PC-9 (cell line): ENCODE results near the gene RAB3GAP2. TPM values are rescaled to one million over a fixed set of nuclear protein-coding genes. Genes with fewer than 3 reads are reported as not detected.
"Not testable (repeated sequence)": the region's sequence is repeated elsewhere in the genome, so short reads cannot be mapped to it uniquely, and the experiment has no call there.

Experiments used
- BruUV-seq: library from RNA; stranded (reverse); fragments of 400-500 nt; replicated peaks from 2 replicates; lab custom pipeline; 2021; lab: Mats Ljungman, UMichigan
- CTCF ChIA-PET: fragments of 300-600 bp; sonication (Branson Sonifier 250); formaldehyde crosslinking; loops from one replicate; lab custom pipeline; 2022; ENCODE audit warnings: antibody characterized with exemption; lab: Charles Lee
- POLR2A ChIA-PET: fragments of 300-600 bp; sonication (Branson Sonifier 250); formaldehyde crosslinking; loops from one replicate; lab custom pipeline; 2022; ENCODE audit warnings: antibody characterized with exemption; ENCODE audit not compliant: unreplicated experiment; lab: Charles Lee
- DNase-seq, 2 experiments: peaks; one replicate each; pipeline versions ENCODE4 v3.0.0 to v3.0.0-alpha.2; 2015 to 2022; ENCODE audit warnings: mixed read lengths in 1 of 2
- H2AFZ ChIP-seq: fragments of 200-600 bp; sonication (generic); 2 replicates; pipeline ENCODE4 v1.8.1; 2017; ENCODE audit warnings: antibody characterized with exemption
- H3F3A ChIP-seq: fragments of 200-600 bp; sonication (generic); 2 replicates; pipeline ENCODE4 v1.8.1; 2017; ENCODE audit warnings: antibody characterized with exemption, mild to moderate bottlenecking, low read depth; ENCODE audit not compliant: insufficient read depth
- H3K27ac ChIP-seq: fragments of 200-600 bp; sonication (generic); 2 replicates; pipeline ENCODE4 v1.6.1; 2016; ENCODE audit warnings: mixed run types
- H3K27me3 ChIP-seq: fragments of 200-600 bp; sonication (generic); 2 replicates; pipeline ENCODE4 v1.6.1; 2016; ENCODE audit warnings: low read depth, mixed run types; ENCODE audit not compliant: insufficient read depth
- H3K36me3 ChIP-seq: fragments of 200-600 bp; sonication (generic); 2 replicates; pipeline ENCODE4 v1.6.1; 2016; ENCODE audit warnings: low read depth, mixed run types
- H3K4me1 ChIP-seq: fragments of 200-600 bp; sonication (generic); replicated peaks from 2 replicates; pipeline ENCODE4 v1.6.1; 2016; ENCODE audit warnings: mixed run types; ENCODE audit not compliant: insufficient read depth
- H3K4me2 ChIP-seq: fragments of 200-600 bp; sonication (generic); 2 replicates; pipeline ENCODE4 v1.6.1; 2017; ENCODE audit warnings: mixed run types
- H3K4me3 ChIP-seq: fragments of 200-600 bp; sonication (generic); 2 replicates; pipeline ENCODE4 v1.6.1; 2016; ENCODE audit warnings: mixed run types
- H3K79me2 ChIP-seq: fragments of 200-600 bp; sonication (generic); 2 replicates; pipeline ENCODE4 v1.6.1; 2017; ENCODE audit warnings: low read depth, mixed run types
- H3K9me2 ChIP-seq: fragments of 200-600 bp; sonication (generic); 2 replicates; pipeline ENCODE4 v1.8.1; 2017; ENCODE audit warnings: mild to moderate bottlenecking; ENCODE audit not compliant: insufficient read depth
- H3K9me3 ChIP-seq: fragments of 200-600 bp; sonication (generic); 2 replicates; pipeline ENCODE4 v1.8.1; 2016; ENCODE audit warnings: low read depth; ENCODE audit not compliant: insufficient read depth
- H4K20me1 ChIP-seq: fragments of 200-600 bp; sonication (generic); 2 replicates; pipeline ENCODE4 v1.8.1; 2017; ENCODE audit not compliant: insufficient read depth
- CTCF ChIP-seq: fragments of 200-600 bp; sonication (generic); conservative IDR thresholded peaks from 2 replicates; pipeline ENCODE4 v1.6.1; 2017; ENCODE audit warnings: mixed run types, antibody characterized with exemption, mild to moderate bottlenecking, moderate library complexity
- EZH2 ChIP-seq: fragments of 200-600 bp; sonication (generic); IDR thresholded peaks from 2 replicates; pipeline ENCODE4 v1.8.0; 2017; ENCODE audit warnings: antibody characterized with exemption, low read depth
- intact Hi-C: fragments of 100-400 bp; cut with micrococcal nuclease; formaldehyde crosslinking; loops from one replicate; pipeline ENCODE4 v1.10.0; 2022; ENCODE audit not compliant: unreplicated experiment
- total RNA-seq: library from RNA; stranded (reverse); gene quantifications from 2 replicates; pipeline ENCODE4 v1.2.3, GENCODE V29; 2021

RAB3GAP2 gene
- total RNA-seq, 1 experiment from 2014 or later, result 51.0 TPM

GRCh38 chr1:220255204-220255603 lies 17.0 kb downstream of the RAB3GAP2 start:
- H3K27me3 ChIP-seq, result no peaks in the 10 kb centered on the region
- no peaks in the 10 kb centered on the region for H3F3A ChIP-seq
- no peak overlapping the region for H3K4me3 ChIP-seq
- ChIA-PET CTCF (no interaction called here), POLR2A (no interaction called here)
- H2AFZ ChIP-seq, result no peak overlapping the region
- TF ChIP-seq EZH2 (no peak), CTCF (no peak)
- peaks cover 33% of the 10 kb centered on the region for H3K36me3 ChIP-seq
- H3K4me2 ChIP-seq, result no peak overlapping the region
- H3K9me3 ChIP-seq, result 0 out of 2 replicates have a peak, but pooled peaks cover 5% of the 10 kb centered on the region
- no peaks in the 10 kb centered on the region for H3K4me1 ChIP-seq
- peaks cover 4% of the 10 kb centered on the region; the same call in 1 of the 2 replicates for H4K20me1 ChIP-seq
- no peaks in the 10 kb centered on the region for H3K9me2 ChIP-seq
- no peak for DNase-seq
- intact Hi-C loops, result no loop called here
- H3K27ac ChIP-seq, result no peak overlapping the region
- BruUV-seq, result no TSS peak
- peaks cover 34% of the 10 kb centered on the region for H3K79me2 ChIP-seq

DNA sequence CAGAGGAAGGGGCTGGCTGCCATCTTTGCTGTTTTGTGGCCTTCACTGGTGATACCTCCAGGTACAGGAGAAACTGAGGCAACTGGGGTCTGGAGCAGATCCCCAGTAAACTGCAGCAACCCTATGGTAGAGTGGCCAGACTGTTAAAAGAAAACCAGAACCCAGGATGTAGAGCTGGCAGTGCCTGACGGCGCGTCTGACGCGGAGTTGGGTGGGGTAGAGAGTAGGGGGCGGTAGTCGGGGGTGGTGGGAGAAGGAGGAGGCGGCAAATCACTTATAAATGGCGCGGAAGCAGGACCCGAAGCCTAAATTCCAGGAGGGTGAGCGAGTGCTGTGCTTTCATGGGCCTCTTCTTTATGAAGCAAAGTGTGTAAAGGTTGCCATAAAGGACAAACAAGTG lies 19.0 kb downstream of the RAB3GAP2 start:
- BruUV-seq, intact Hi-C loops, H3K4me3 ChIP-seq, H3K27me3 ChIP-seq, H4K20me1 ChIP-seq, POLR2A ChIA-PET, H3K9me2 ChIP-seq, H3K4me2 ChIP-seq, H3K27ac ChIP-seq, H2AFZ ChIP-seq, CTCF ChIA-PET, DNase-seq, H3F3A ChIP-seq, H3K4me1 ChIP-seq: not testable (repeated sequence)
- H3K79me2 ChIP-seq, result peaks cover 25% of the 10 kb centered on the region
- H3K36me3 ChIP-seq, result peaks cover 46% of the 10 kb centered on the region
- peaks cover 20% of the 10 kb centered on the region; the same call in 1 of the 2 replicates for H3K9me3 ChIP-seq

- no peak overlapping the region for H2AFZ ChIP-seq
- BruUV-seq, result no TSS peak
- no peaks in the 10 kb centered on the region for H3K9me2 ChIP-seq
- DNase-seq, result no peak
- peaks cover 57% of the 10 kb centered on the region for H3K36me3 ChIP-seq
- no peaks in the 10 kb centered on the region for H3F3A ChIP-seq
- H3K4me1 ChIP-seq, result no peaks in the 10 kb centered on the region
- H3K79me2 ChIP-seq, result peaks cover 15% of the 10 kb centered on the region
- H3K4me2 ChIP-seq, result no peak overlapping the region
- intact Hi-C loops, result no loop called here
- no peaks in the 10 kb centered on the region for H3K27me3 ChIP-seq
- H3K27ac ChIP-seq, result no peak overlapping the region
- peaks cover 20% of the 10 kb centered on the region; the same call in 1 of the 2 replicates for H3K9me3 ChIP-seq
- TF ChIP-seq CTCF (no peak), EZH2 (no peak)
- no peaks in the 10 kb centered on the region for H4K20me1 ChIP-seq
- no peak overlapping the region; the same call in 1 of the 2 replicates for H3K4me3 ChIP-seq
- POLR2A ChIA-PET, result no interaction called here
- CTCF ChIA-PET, result no interaction called here
These were observed 21.0 kb downstream of the RAB3GAP2 start for GRCh38 chr1:220251272-220251671.

DNA sequence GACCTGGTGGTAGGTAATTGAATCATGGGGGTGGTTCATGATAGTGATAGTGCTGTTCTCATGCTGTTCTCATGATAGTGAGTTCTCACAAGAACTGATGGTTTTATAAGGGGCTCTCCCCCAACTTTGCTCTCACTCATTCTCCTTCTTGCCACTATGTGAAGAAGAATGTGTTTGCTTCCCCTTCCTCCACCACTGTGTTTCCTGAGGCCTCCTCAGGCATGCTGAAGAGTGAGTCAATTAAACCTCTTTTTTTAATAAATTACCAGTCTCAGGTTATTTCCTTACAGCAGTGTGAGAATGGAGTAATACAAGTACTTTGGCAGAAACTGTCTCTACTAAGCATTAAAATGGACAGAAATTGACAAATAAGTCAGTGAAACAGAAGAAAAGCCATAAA lies 21.6 kb downstream of the RAB3GAP2 start:
- no peak overlapping the region for H3K4me2 ChIP-seq
- H3K36me3 ChIP-seq, result peaks cover 57% of the 10 kb centered on the region
- no peak overlapping the region for H2AFZ ChIP-seq
- ChIA-PET CTCF (no interaction called here), POLR2A (no interaction called here)
- BruUV-seq, result no TSS peak
- H3K9me3 ChIP-seq, result peaks cover 20% of the 10 kb centered on the region; the same call in 1 of the 2 replicates
- no peak overlapping the region for H3K4me3 ChIP-seq
- H3K79me2 ChIP-seq, result peaks cover 9% of the 10 kb centered on the region; the same call in 1 of the 2 replicates
- intact Hi-C loops, result no loop called here
- no peaks in the 10 kb centered on the region for H3K9me2 ChIP-seq
- no peaks in the 10 kb centered on the region for H3K27me3 ChIP-seq
- TF ChIP-seq EZH2, result no peak
- no peak for TF ChIP-seq CTCF
- H4K20me1 ChIP-seq, result no peaks in the 10 kb centered on the region
- no peak overlapping the region for H3K27ac ChIP-seq
- H3K4me1 ChIP-seq, result no peaks in the 10 kb centered on the region
- H3F3A ChIP-seq, result no peaks in the 10 kb centered on the region
- DNase-seq, result no peak
